H1 (cell line): Measurements from ENCODE around the gene NCOA5. TPM values are rescaled to one million over a fixed set of nuclear protein-coding genes. Genes with fewer than 3 reads are reported as not detected.

Experiments
- BRCA1 ChIP-seq: IDR thresholded peaks from 2 replicates; pipeline ENCODE4 v1.6.1; 2012; ENCODE audit warnings: low read depth, low read length, improper control_type of control experiment
- NRF1 ChIP-seq: IDR thresholded peaks from 2 replicates; pipeline ENCODE4 v1.6.1; 2011; ENCODE audit warnings: mild to moderate bottlenecking, low read depth, low read length, improper control_type of control experiment
- POLR2AphosphoS5 ChIP-seq: IDR thresholded peaks from 2 replicates; pipeline ENCODE4 v1.6.1; 2011; ENCODE audit warnings: low read depth, low read length
- POU5F1 ChIP-seq: IDR thresholded peaks from 2 replicates; pipeline ENCODE4 v1.6.1; 2011; ENCODE audit warnings: low read depth, mild to moderate bottlenecking, low read length, moderate library complexity
- RAD21 ChIP-seq, 2 experiments: IDR thresholded peaks in 1 of 2; conservative IDR thresholded peaks in 1 of 2; 2 replicates each; pipeline ENCODE4 v1.6.1; 2011; ENCODE audit warnings: low read depth in 2 of 2, low read length in 2 of 2, improper control_type of control experiment in 1 of 2, inconsistent platforms in 1 of 2, mild to moderate bottlenecking in 1 of 2, moderate library complexity in 1 of 2
- RNF2 ChIP-seq: fragments of 200-900, 300-1000 bp; sonication (generic); IDR thresholded peaks from 2 replicates; pipeline ENCODE4 v1.7.1; 2016; ENCODE audit warnings: borderline replicate concordance, low read depth, mild to moderate bottlenecking, antibody characterized with exemption, low read length; ENCODE audit not compliant: poor library complexity, severe bottlenecking; ENCODE audit errors: missing control alignments
- SAP30 ChIP-seq: fragments of 300-600 bp; sonication (generic); IDR thresholded peaks from 2 replicates; pipeline ENCODE4 v1.7.1; 2012; ENCODE audit warnings: low read length, moderate library complexity, mild to moderate bottlenecking, inconsistent platforms; ENCODE audit not compliant: insufficient read depth, insufficient replicate concordance
- SIRT6 ChIP-seq: IDR thresholded peaks from one replicate; pipeline ENCODE4 v1.7.1; 2012; ENCODE audit warnings: low read length, inconsistent platforms
- TCF12 ChIP-seq: IDR thresholded peaks from 2 replicates; pipeline ENCODE4 v1.6.1; 2011; ENCODE audit warnings: low read depth, mild to moderate bottlenecking, low read length
- polyA plus RNA-seq, 7 experiments: library from polyadenylated mRNA; depleted of rRNA in 3 of 7; stranded (reverse) in 5 of 7; unstranded in 2 of 7; fragments of >200 nt in 5 of 7; fragments of 200-250 nt in 2 of 7; gene quantifications; 1 replicate in 5 of 7; 2 replicates in 1 of 7; 4 replicates in 1 of 7; pipeline versions ENCODE4 v1.2.1 to v1.2.3, GENCODE V29; 2011 to 2013; ENCODE audit warnings: missing spikeins in 2 of 7, mixed read lengths in 2 of 7
- total RNA-seq: library from RNA; stranded (reverse); fragmentation: NEBNext Ultra II Directional; extraction: Animal tissue kit (Norgen Biotek cat#: 25700); gene quantifications from 2 replicates; pipeline ENCODE4 v1.2.1, GENCODE V29; 2021

The NCOA5 gene
- total and polyA plus RNA-seq, 2 of the 8 experiments (the other 6 are each of a cell fraction or from before 2014, with no cell fraction given), result 20.4 to 29.0 TPM

DNA sequence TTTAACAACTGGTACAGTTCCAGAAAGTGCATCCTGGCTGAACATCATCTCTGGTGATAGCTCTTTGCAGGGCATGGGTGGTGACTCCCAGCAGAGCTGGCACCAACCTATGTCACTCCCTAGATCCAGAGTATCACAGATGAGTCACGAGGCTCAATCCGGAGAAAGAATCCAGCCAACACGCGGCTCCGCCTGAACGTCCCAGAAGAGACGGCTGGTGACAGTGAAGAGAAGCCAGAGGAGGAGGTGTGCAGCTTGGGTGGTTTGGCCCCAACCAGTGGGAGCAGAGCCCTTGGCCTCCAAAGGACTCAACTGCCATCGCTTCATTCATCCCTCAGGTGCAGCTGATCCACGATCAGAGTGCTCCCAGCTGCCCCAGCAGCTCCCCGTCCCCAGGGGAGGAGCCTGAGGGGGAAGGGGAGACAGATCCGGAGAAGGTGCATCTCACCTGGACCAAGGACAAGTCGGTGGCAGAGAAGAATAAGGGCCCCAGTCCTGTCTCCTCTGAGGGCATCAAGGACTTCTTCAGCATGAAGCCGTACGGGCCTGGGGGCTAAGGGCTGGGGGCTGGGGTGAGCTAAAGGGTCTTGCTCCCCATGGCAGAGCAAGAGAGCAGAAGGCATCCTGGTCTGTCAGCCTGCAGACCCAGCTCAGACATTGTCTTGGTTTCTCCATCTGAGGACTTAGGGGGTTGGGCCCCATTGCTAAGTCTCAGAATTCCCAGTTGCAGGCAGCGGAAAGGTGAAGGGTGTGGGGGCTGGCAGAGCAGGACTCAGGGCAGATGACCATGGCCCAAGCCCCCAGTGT is 33.5 kb downstream of the NCOA5 start (continued):
- TF ChIP-seq RAD21 (IDR thresholded peaks at IDR 0.05 in 1 of 2, conservative IDR thresholded peaks at IDR 0.05 in 1 of 2; ENCODE audit: low read depth in 2 of 2, low read length in 2 of 2) (no peak), TCF12 (no peak), SAP30 (no peak), BRCA1 (no peak), POLR2AphosphoS5 (no peak), SIRT6 (no peak), NRF1 (no peak), POU5F1 (no peak), RNF2 (no peak)
